Testis (tissue), 3 donors: ENCODE results near the gene MRPL40. TPM values are rescaled to one million over a fixed set of nuclear protein-coding genes. Genes with fewer than 3 reads are reported as not detected.
"Not testable (repeated sequence)": the region's sequence is repeated elsewhere in the genome, so short reads cannot be mapped to it uniquely, and the experiment has no call there.

Source experiments
- DNase-seq: peaks from one replicate; pipeline ENCODE4 v3.0.0-alpha.2; 2019
- H3K27ac ChIP-seq, 2 donors: fragments of 200-600 bp; sonication (generic); one replicate each; pipeline ENCODE4 v1.5.1; 2019
- H3K27me3 ChIP-seq: fragments of 200-600 bp; sonication (generic); one replicate; pipeline ENCODE4 v1.5.1; 2019
- H3K36me3 ChIP-seq: fragments of 200-600 bp; sonication (generic); one replicate; pipeline ENCODE4 v1.5.1; 2017; ENCODE audit warnings: low read depth; ENCODE audit errors: missing control alignments
- H3K4me1 ChIP-seq: fragments of 200-600 bp; sonication (generic); one replicate; pipeline ENCODE4 v1.5.1; 2019
- H3K4me3 ChIP-seq, 2 donors: fragments of 200-600 bp; sonication (generic); one replicate each; pipeline ENCODE4 v1.5.1; 2017 to 2019
- H3K9me3 ChIP-seq: fragments of 200-600 bp; sonication (generic); one replicate; pipeline ENCODE4 v1.5.1; 2017
- CTCF ChIP-seq, 3 experiments: fragments of 450-650 bp in 2 of 3; fragments of 200-600 bp in 1 of 3; sonication (generic) in 1 of 3; IDR thresholded peaks; one replicate each; pipeline ENCODE4 v1.5.1; 2016 to 2019; ENCODE audit warnings: antibody characterized with exemption in 3 of 3, mild to moderate bottlenecking in 2 of 3, moderate library complexity in 1 of 3
- POLR2A ChIP-seq: fragments of 450-650 bp; IDR thresholded peaks from one replicate; pipeline ENCODE4 v1.6.1; 2017; ENCODE audit warnings: antibody characterized with exemption, mild to moderate bottlenecking, moderate library complexity
- WGBS, 2 donors: methylation state at CpG; one replicate each; pipeline ENCODE4 v1.1.5; 2018; 5-methylcytosine and 5-hydroxymethylcytosine counted together
- intact Hi-C: fragments of 100-400 bp; cut with DNase I; formaldehyde crosslinking; loops from one replicate; pipeline ENCODE4 v1.15.1; 2023; ENCODE audit warnings: low total_unique reads
- polyA plus RNA-seq: library from polyadenylated mRNA; stranded (reverse); fragments of 350-450 nt; fragmentation: Illumina TruSeq; extraction: RNeasy Lipid Tissue Mini Kit (QIAGEN cat#74804); gene quantifications from one replicate; pipeline ENCODE4 v1.2.3, GENCODE V29; 2014; ENCODE audit warnings: low read depth, low replicate concordance; ENCODE audit not compliant: insufficient read depth
- total RNA-seq, 2 donors: library from RNA; depleted of rRNA; stranded (reverse); fragments of >200 nt; gene quantifications; one replicate each; pipeline ENCODE4 v1.2.3, GENCODE V29; 2016

MRPL40 gene
- total and polyA plus RNA-seq, 3 donors from 2014 or later, result 28.9 to 53.8 (median 29.2) TPM

- Histone ChIP-seq H3K36me3 (no peaks in the 10 kb centered on the region), H3K4me3 (no peak overlapping the region), H3K9me3 (no peaks in the 10 kb centered on the region), H3K27me3 (no peaks in the 10 kb centered on the region), H3K27ac (no peak overlapping the region), H3K4me1 (peaks cover 17% of the 10 kb centered on the region)
- WGBS, 2 donors, result 62 to 73% methylated on average over 2 of the region's 2 CpGs
- no peak for DNase-seq
- intact Hi-C loops, result no loop called here
- TF ChIP-seq POLR2A (no peak), CTCF (IDR thresholded peaks at IDR 0.05) (no peak)
Measured at GRCh38 chr22:19434829-19435580, 2.7 kb downstream of the MRPL40 start.

DNA sequence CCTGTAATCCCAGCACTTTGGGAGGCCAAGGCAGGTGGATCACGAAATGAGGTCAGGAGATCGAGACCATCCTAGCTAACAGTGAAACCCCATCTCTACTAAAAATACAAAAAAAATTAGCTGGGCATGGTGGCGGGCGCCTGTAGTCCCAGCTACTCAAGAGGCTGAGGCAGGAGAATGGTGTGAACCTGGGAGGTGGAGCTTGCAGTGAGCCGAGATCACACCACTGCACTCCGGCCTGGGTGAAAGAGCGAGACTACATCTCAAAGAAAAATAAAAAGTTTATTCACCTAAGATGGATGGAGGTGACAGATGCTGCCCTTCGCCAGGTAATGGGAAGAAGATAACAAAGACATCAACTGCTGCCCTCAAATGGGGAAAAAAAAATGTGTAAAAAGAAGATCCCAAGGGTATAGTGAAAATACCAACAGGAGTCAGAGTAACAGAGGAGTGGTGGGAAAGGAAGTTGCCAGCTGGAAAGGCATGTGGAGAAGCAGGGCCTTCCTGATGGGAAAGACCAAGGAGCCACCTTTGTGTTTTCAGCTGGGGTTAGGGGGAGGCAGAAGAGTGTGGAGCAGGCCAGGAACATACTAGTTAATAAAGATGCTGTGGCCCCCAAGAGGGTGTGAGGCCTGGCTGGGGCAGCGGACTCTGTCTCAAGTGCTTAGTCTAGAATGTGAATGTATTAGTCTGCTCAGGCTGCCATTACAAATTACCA, 4.3 kb downstream of the MRPL40 start:
- H3K27ac ChIP-seq, H3K4me3 ChIP-seq, intact Hi-C loops, H3K27me3 ChIP-seq, H3K4me1 ChIP-seq, H3K36me3 ChIP-seq, H3K9me3 ChIP-seq, DNase-seq: not testable (repeated sequence)
- 94 to 95% methylated on average over 9 of the region's 9 CpGs for WGBS, 2 donors

DNA sequence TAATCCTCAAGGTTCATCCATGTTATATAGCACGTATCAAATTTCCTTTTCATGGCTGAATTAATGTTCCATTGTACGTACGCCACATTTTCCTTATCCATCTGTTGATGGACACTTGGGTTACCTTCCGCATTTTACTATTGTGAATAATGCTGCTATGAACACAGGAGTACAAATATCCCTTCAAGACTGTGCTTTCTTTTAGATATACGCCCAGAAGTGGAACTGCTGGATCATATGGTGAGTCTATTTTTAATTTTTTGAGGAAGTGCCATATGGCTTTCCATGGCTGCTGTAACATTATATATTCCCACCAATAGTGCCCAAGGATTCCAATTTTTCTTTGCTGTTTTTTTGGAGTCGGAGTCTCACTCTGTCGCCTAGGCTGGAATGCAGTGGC, 6.0 kb downstream of the MRPL40 start:
- Histone ChIP-seq H3K27ac (no peak overlapping the region), H3K4me1 (peaks cover 4% of the 10 kb centered on the region), H3K9me3 (no peaks in the 10 kb centered on the region), H3K4me3 (no peak overlapping the region), H3K36me3 (no peaks in the 10 kb centered on the region), H3K27me3 (no peaks in the 10 kb centered on the region)
- intact Hi-C loops, result no loop called here
- TF ChIP-seq CTCF (IDR thresholded peaks at IDR 0.05) (no peak), POLR2A (no peak)
- 84 to 89% methylated on average over 7 of the region's 7 CpGs for WGBS, 2 donors
- no peak for DNase-seq

- 77 to 86% methylated on average over 8 of the region's 8 CpGs for WGBS, 2 donors
- H3K36me3 ChIP-seq, result no peaks in the 10 kb centered on the region
- H3K9me3 ChIP-seq, result no peaks in the 10 kb centered on the region
- no peak for DNase-seq
- TF ChIP-seq CTCF (IDR thresholded peaks at IDR 0.05) (no peak), POLR2A (no peak)
- intact Hi-C loops, result no loop called here
- H3K4me3 ChIP-seq, result no peak overlapping the region
- H3K4me1 ChIP-seq, result peaks cover 4% of the 10 kb centered on the region
- H3K27me3 ChIP-seq, result no peaks in the 10 kb centered on the region
- no peak overlapping the region for H3K27ac ChIP-seq
Measured at GRCh38 chr22:19440411-19441195, 8.3 kb downstream of the MRPL40 start.

- H3K27ac ChIP-seq, result no peak overlapping the region
- TF ChIP-seq CTCF (IDR thresholded peaks at IDR 0.05) (no peak), POLR2A (no peak)
- H3K4me1 ChIP-seq, result peaks cover 13% of the 10 kb centered on the region
- 63 to 83% methylated on average over 2 of the region's 2 CpGs for WGBS, 2 donors
- H3K27me3 ChIP-seq, result no peaks in the 10 kb centered on the region
- intact Hi-C loops, result no loop called here
- no peak overlapping the region for H3K4me3 ChIP-seq
- H3K36me3 ChIP-seq, result no peaks in the 10 kb centered on the region
- no peaks in the 10 kb centered on the region for H3K9me3 ChIP-seq
- no peak for DNase-seq
Measured at GRCh38 chr22:19442166-19442565, 9.8 kb downstream of the MRPL40 start.
